HG03045 (cell line): ENCODE data around the gene CTDSP2.
"Not testable (repeated sequence)": the region's sequence is repeated elsewhere in the genome, so short reads cannot be mapped to it uniquely, and the experiment has no call there.

ENCODE experiments used
- ATAC-seq: cut with Tn5 transposase; IDR thresholded peaks from one replicate; pipeline ENCODE4 v1.9.1; 2021; ENCODE audit warnings: mild to moderate bottlenecking, moderate library complexity; ENCODE audit not compliant: unreplicated experiment

The CTDSP2 gene

DNA sequence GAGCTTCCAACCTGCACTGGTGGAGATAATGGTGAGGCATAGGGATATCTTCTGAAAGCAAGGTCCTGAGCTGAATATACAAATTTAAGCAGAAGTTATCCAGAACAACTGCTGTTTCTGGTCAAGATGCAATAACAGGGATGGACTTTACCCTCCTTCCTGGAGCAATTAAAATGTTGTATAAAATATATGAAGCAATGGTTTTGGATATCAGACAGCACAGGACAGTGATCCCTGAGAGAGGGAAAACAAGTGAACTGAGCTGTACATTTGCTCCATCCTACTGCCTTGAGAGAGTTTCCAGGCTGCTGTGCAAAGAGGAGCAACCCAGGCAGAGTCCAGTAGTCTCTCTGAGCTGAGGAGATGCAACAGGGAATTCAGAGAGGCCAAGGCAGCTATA lies 36.0 kb upstream of the CTDSP2 start:
- no peak for ATAC-seq

DNA sequence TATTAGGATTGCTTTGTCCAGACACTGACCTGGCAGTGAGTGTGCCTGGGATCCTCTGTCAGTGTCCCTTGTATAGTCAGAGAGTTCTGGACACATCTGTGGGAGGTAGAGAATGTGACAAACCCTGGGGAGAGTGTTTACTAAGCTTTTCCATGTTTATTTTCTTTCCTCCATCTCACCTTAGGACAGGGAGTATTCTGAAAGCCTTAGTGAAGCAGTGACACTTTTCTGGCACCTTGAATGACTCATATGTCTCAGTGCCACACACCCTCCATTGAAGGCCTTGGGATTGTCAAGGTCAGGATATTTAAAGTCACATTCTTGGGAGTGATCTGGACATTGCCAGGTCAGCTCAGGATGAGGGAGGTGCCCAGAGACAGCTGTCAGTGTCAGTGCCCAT lies 34.9 kb upstream of the CTDSP2 start:
- no peak for ATAC-seq

DNA sequence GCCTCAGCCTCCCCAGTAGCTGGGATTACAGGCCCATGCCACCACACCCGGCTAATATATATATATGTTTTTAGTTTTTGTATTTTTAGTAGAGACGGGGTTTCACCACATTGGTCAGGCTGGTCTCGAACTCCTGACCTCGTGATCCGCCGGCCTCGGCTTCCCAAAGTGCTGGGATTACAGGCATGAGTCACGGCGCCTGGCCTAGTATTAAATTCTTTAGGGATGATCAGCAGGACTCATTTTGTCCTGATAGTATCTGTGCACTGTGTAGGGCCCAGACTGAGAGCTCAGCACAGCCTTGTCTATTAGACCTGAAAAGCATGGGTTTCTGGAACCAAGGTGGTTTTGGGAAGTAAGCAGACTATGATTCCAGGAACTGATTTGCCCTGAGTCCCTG lies 34.5 kb upstream of the CTDSP2 start:
- not testable (repeated sequence) for ATAC-seq

- ATAC-seq: no peak
Observed at GRCh38 chr12:57877876-57878275, 31.3 kb upstream of the CTDSP2 start.

- ATAC-seq: no peak
Observed at GRCh38 chr12:57875753-57876547, 29.4 kb upstream of the CTDSP2 start.

DNA sequence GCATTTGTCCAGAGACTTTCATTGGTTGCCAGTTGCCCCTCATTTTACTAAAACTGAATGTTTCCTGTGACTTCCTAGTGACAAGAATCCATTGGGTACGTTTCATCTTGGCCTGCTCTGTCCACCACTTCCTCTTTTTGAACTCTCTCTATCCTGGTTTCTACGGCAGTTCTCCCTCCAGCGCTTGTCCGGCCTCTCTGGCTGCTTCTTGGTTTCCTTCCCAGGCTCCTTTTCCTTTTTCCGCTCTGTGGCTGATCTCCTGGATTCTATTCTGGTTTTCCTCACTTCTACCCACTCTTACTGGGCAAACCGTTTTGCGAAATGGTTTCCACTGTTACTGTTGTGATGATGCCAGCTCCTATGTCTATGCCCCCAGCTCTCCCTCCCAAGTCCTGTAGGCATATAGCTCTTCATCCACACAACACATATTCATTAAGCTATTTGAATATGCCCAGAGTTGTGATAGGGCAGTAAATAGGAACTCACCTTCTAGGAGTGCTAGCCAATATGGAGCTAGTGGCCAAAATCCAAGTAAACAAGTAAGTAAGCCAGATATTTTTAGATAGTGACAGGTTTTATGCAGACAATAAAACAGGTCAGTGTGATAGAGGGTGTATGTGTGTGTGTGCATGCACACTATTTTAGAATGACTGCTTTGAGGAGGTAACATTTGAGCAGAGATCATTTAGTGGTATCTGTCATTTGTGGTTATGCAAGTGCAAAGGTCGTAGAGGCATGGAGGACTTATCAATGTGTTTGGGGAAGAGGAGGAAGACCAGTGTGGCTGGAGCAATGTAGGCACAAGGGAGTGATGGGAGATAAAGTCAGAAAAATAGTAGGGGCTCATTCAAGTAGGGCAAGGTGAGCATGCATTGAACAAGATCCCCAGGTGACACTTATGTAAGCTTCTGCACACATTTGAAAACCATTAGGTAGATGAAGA lies 27.9 kb upstream of the CTDSP2 start:
- no peak for ATAC-seq

GRCh38 chr12:57872362-57872761 lies 25.8 kb upstream of the CTDSP2 start:
- ATAC-seq: no peak

GRCh38 chr12:57869927-57870318 lies 23.4 kb upstream of the CTDSP2 start:
- no peak for ATAC-seq

GRCh38 chr12:57869298-57869926 lies 22.9 kb upstream of the CTDSP2 start:
- ATAC-seq: no peak

DNA sequence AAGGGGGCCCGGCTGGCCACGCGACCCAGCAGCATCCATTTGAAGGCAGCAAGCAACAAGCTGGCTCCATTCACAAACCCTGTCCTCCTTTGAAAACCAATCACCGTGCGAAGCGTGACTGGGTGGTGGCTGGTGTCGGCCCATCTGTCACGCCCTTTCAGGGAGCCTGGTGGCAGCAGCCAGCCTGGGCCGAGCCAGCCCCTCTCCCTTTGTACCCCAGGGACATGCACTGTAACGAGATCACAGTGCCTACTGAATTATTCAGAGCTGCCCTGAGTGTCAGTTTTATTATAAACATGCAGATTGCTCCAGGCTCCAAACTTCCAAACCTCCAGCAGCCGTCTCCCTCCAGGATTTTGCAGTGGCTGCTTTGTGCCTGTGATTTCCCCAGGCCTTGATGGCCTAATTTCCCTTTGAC lies 22.3 kb upstream of the CTDSP2 start:
- no peak for ATAC-seq

DNA sequence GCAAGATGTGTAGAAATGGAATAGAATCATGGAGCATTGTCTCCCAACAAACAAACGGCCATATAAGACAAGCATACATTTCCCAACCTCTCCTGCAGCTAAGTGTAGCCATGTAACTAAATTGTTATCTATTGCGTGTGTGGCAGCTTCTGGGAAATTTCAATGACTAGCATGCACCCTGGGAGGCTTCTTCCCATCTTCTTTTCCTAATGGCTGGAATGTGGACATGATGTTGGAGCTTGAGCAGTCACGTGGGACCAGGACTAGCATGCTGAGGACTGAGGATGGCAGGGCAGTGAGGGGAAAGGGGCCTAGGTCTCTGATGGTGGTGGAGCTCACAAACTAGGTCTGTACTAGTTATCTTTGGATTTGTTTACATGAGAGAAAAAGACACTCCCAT lies 21.7 kb upstream of the CTDSP2 start:
- ATAC-seq: no peak

DNA sequence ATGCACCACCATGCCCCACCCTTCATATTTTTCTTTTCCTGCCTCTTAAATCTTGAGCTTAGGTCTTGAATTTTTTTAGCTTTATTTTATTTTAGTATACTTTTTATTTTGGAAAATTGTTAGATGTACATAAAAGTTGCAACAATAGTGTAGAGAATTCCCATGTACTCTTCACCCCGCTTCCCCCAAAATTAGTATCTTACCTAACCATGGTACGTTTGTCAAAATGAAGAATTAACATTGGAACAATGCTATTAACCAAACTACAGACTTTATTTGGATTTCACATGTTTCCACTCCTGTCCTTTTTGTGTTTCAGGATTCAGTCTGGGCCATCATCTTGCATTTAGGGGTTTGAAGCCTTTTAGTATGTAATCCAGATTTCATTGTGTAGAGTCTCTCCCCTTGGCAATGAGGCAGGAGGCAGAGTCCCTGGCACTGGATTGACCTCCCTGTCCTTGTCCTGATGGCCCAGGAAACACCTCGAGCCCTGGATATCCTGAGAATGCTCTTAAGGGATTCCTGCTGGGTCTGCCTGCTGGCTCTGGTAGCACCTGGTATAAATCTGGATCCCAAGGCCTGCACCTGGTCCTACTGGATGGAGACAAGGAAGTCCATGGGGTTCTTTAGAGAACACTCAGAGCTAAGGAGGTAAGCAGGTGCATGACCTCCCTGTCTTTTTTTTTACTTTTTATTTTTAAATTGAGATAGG lies 19.9 kb upstream of the CTDSP2 start:
- ATAC-seq: no peak

DNA sequence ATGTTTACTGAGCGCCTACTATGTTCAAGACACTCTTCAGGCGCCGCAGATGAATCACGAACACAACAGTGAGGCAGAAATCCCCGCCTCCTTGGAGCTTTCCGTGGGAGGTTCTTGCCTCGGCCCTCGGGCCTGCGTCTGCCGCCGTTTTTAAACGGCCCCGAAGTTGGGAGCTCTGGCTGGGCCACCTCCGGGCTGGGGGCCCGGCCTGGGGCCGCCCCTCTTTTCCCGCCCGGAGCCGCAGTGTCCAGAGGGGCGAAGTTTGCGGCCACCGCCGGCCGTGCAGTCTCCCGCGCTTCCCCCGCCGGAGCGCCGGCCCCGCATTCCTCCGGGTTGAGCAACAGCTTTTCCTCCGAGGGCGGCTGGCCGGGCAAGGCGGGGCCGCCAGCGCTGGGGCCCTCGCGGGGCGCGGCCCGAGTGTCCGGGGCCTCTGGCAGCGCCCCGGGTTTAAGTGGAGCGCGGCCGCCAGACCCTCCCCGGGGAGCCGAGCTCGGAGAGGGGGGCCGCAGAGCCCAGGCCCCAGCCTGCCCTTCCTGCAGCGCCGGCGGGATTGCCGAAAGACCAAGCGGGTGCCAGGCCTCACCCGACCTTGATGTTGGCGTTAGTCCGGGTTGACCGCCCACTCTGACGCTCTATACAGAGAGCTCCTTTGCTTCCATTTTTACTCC lies 18.7 kb upstream of the CTDSP2 start:
- ATAC-seq: peak; percentile 65

- no peak for ATAC-seq
Observed at GRCh38 chr12:57864442-57865083, 18.0 kb upstream of the CTDSP2 start.

- ATAC-seq: no peak
Observed at GRCh38 chr12:57863676-57864075, 17.1 kb upstream of the CTDSP2 start.

GRCh38 chr12:57861967-57862366 lies 15.4 kb upstream of the CTDSP2 start:
- ATAC-seq: no peak

DNA sequence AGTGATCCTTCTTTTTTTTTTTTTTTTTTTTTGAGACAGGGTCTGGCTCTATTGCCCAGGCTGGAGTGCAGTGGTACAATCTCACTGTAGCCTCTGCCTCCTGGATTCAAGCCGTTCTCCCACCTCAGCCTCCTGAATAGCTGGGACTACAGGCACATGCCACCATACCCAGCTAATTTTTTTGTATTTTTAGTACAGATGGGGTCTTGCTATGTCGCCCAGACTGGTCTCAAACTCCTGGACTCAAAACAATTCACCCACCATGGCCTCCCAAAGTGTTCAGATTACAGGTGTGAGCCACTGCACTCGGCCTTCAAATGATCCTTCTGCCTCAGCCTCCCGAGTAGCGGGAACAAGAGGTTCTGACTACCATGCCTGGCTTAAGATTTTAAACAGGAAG lies 14.4 kb upstream of the CTDSP2 start:
- not testable (repeated sequence) for ATAC-seq

GRCh38 chr12:57859121-57859520 lies 12.6 kb upstream of the CTDSP2 start:
- no peak for ATAC-seq

DNA sequence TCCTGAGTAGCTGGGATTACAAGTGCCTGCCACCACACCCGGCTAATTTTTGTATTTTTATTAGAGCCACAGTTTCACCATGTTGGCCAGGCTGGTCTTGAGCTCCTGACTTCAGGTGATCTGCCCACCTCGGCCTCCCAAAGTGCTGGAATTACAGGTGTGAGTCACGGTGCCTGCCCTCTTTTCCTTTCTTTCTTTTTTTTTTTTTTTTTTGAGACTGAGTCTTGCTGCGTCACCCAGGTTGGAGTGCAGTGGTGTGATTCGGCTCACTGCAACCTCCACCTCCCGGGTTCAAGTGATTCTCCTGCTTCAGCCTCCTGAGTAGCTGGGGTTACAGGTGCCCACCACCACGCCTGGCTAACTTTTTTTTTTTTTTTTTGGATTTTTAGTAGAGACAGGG lies 11.6 kb upstream of the CTDSP2 start:
- ATAC-seq: not testable (repeated sequence)

DNA sequence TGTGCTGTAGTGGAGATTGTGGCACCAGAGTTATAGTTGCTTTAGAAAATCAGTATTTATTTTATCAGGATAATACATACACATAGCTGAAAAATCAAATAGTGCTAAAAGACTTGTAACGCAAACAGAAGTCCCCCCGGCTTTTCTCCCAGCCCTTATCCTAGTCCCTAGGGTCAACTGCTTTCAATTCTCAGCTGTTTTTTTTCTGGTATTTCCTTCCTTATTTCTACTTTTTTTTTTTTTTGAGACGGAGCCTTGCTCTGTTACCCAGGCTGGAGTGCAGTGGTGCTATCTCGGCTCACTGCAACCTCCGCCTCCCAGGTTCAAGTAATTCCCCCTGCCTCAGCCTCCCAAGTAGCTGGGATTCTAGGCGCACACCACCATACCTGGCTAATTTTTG lies 8.4 kb upstream of the CTDSP2 start:
- ATAC-seq: no peak
